SK-MEL-5 (cell line): ENCODE results near the gene LRRC8B. TPM values are rescaled to one million over a fixed set of nuclear protein-coding genes. Genes with fewer than 3 reads are reported as not detected.
"Not testable (repeated sequence)": the region's sequence is repeated elsewhere in the genome, so short reads cannot be mapped to it uniquely, and the experiment has no call there.

ENCODE experiments used
- DNase-seq: peaks from one replicate; pipeline ENCODE4 v3.0.0-alpha.2; 2016; ENCODE audit warnings: low read depth, low spot score
- in situ Hi-C: cut with HindIII; loops from 2 replicates; pipeline ENCODE4 v1.10.0; 2016; ENCODE audit warnings: low sequenced_read_pairs, high pct_unique_total_duplicates, low pct_unique_long_range_greater_than_20kb
- polyA plus RNA-seq, 2 experiments: library from polyadenylated mRNA; depleted of rRNA; stranded (reverse); fragments of >200 nt; gene quantifications; 2 replicates each; pipeline ENCODE4 v1.2.3, GENCODE V29; 2015
- total RNA-seq: library from RNA; depleted of rRNA; stranded (reverse); fragments of >200 nt; shearing (Covaris generic); gene quantifications from 2 replicates; pipeline ENCODE4 v1.2.3, GENCODE V29; 2014; rRNA removed

Gene LRRC8B
- total RNA-seq: 3.9 and 5.7 TPM in 2 replicates
- polyA plus RNA-seq (2015; cell fraction: cytosol; rRNA removed): 2.4 and 3.4 TPM in 2 replicates
- 1.3 TPM in 2 replicates for polyA plus RNA-seq (2015; cell fraction: nucleus; rRNA removed)

DNA sequence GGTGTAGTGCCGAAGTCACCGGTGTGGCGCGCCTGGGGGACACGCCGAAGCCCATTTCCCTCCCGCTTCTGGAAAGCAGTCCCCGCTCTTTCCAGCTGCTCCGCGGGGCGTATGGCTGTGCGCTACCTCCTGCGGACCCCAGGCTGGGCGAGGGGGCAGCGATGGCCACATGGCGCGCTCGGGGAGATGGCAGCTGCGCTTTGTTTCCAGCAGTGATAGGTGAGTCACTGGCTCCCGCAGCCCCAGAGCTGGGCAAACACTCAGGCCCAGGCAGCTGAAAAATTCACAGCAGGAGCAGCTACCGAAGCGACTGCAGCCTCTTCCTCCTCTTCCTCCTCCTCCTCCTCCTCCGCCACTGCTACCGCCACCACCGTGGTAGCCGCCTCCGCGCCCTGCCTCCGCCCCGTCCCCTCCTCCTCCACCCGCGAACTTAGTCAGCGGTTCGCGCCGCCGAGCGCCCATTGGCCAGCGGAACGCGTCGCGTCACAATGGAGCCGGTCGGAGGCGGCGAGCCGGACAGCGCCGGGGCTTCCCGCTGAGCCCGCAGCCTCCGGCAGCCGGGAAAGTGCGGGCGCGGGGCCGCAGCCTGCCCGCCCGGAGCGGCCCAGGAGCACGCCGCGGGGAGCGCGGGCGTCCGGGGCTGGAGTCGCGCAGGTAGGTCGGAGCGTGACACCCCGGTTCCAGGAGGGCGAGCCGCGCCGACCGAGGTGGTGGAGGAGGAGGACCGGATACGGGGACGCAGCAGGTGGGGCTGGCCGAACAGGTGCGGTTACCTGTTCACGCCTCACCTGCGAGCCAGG, at the start of gene LRRC8B:
Gene LRRC8B, plus strand, starts transcription at position 461 of the 800 bp plus-strand sequence. CDS start 57,822 bp downstream, outside the sequence.
- peak; percentile 79 for DNase-seq
- in situ Hi-C loops: no loop called here

DNA sequence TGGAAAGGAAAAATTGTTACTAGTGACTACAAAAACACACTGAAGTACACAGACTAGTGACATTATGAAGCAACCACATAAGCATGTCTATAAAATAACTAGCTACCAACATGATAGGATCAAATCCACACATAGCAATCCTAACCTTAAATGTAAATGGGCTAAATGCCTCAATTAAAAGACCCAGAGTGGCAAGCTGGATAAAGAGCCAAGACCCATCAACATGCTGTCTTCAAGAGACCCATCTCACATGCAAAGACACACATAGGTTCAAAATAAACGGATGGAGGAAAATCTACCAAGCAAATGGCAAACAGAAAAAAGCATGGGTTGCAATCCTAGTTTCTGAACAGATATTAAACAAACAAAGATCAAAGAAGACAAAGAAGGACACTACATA, 49.4 kb upstream of the LRRC8B start:
- in situ Hi-C loops: no loop called here
- DNase-seq: no peak

DNA sequence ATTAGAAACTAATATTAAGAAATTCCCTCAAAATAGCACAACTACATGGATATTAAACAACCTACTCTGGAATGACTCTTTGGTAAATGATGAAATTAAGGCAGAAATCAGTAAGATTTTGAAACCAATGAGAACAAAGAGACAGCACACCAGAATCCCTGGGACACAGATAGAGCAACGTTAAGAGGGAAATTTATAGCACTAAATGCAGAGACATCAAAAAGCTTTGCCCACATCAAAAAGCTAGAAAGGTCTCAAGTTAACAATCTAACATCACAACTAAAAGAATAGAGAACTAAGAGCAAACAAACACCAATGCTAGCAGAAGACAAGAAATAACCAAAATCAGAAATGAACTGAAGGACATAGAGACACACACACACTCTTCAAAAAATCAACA, 48.6 kb upstream of the LRRC8B start:
- no peak for DNase-seq
- in situ Hi-C loops: no loop called here

DNA sequence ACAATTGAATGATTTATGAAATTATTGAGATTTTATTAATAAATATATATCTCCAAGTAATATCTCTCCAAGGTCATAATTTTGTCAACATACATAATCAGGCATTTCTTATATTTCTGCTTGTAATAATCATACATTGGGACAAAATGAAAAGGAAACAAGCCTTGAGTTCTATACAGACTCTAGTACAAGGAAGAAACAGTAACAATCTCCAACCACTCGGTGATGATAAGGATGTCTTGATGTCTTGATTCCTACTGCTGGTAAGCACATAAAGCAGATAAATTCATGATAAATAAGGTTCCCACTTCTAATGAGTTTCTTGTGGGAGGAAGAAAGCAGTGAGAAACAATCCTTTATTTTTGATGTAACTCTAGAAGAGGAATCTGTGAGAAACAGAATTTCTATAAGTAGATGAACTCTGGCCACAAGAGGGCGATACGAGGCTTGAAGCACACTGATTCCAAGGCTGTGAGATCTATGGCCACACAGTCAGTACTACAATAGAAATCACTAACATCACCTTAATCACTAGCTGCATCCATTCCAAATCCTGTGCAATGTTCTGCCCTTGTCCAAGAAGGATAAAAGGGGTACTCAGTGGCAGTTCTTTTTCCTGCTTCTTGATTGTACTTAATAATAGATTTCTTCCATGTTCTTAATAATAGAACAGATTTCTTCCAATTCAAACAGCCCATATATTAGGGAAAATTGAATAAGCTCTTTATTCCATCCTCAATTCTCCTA, 41.4 kb upstream of the LRRC8B start:
- DNase-seq: peak; percentile 80
- in situ Hi-C loops: no loop called here

DNA sequence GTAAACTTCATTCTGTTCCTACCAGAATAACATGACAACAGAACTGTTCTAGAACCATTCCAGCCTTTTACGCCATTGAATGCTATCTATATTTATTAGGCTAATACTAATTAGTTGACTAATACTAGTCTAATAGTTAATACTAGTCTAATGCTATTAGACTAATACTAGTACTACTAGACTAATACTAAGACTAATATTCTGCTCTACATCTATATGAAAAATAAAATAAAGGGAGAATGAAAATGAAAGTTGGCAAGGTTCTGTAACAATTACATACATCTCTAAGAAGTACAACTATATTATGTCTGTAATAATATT, 40.9 kb upstream of the LRRC8B start:
- in situ Hi-C loops: no loop called here
- DNase-seq: no peak

DNA sequence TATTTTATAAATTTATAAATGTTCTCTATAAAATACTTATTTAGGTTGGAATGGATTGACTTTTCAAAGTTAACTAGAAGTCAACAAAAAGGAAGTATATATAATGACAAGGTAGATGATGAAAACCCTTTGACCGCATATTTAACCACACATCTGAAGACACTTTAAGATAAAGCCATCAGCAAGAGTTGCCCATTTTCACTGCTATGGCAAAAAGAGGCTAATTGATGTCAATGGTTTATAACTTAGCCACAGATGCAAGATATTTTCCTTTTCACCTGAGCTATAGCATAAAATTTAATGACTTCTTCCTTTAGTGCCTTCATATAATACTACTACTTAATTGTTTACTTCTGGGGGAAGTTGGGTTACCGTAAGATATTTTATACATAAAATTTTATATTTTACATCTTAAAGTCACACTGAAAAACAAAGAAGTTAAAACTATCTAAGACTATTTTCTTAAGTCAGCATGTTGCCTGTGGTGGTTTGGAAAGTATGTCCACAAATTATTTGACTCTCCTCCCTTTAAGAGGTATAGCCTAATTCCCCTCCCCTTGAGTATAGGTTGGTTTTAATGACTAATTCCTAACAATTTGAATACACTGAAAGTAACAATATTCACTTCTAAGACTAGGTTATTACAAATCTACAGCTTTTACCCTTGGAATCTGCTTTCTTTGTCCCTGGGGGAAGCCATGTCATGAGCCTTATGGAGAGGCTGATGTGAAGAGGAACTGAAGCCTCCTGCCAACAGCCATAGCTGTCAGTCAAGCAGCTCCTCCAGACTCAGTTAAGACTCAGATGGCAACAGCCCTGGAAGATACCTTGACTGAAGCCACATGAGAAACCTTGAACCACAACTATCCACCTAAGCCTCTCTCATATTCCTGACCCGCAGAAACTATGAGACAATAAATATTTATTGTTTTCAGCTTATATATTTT, 40.3 kb upstream of the LRRC8B start:
- in situ Hi-C loops: no loop called here
- no peak for DNase-seq

DNA sequence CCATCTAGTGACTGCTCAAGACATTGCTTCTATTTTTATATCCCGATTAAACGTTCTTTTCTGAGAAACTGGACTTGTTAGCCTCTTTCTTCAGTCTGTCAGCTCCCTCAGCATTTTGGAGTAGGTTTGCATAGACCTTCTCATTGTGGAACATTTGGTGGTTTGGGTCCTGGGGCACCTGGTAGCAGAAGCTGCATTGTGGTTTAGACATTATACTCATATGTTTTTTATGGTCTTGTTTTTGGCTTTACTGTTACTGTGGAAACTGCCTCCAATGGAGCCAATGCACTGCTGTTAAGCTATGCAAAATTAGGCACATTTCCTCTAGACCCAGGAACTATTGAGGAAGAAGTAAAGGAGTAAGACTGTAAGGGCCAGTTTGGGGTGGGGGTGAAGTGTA, 36.7 kb upstream of the LRRC8B start:
- in situ Hi-C loops: no loop called here
- no peak for DNase-seq

DNA sequence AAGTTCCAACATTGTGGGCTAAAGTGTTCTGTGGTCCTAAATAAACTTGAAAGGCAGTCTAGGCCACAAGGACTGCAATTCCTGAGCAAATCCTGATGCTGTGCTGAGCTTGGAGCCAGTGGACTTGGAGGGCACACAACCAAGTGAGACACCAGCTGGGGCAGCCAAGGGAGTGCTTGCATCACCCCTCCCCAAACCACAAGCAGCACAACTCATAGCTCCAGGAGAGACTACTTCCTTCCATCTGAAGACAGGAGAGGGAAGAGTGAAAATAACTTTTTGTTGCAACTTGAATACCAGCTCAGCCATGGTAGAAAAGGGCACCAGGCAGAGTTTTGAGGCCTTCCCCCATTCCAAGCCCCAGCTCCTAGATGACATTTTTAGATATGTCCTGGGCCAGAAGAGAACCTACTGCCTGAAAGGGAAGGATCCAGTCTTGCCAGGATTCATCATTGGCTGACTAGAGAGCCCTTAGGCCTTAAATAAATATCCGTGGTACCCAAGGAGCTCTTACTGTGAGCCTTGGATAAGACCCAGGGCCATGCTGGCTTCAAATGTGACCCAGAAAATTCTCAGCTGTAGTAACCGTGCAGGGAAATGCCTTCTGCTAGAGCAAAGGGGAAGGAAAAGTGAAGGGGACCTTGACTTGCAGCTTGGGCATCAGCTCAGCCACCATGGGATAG, 35.4 kb upstream of the LRRC8B start:
- DNase-seq: no peak

DNA sequence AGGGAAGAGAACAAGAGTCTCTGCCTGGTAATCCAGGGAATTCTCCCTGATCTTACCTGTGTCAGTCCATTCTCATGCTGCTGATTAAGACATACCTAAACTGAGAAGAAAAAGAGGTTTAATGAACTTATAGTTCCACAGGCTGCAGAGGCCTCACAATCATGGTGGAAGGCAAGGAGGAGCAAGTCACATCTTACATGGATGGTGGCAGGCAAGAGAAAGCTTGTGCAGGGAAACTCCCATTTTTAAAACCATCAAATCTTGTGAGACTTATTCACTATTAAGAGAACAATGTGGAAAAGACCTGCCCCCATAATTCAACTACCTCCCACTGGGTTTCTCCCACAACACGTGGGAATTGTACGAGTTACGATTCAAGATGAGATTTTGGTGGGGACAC, 34.2 kb upstream of the LRRC8B start:
- in situ Hi-C loops: no loop called here

More for the DNA sequence above, 35.4 kb upstream of the LRRC8B start:
- in situ Hi-C loops: no loop called here

DNA sequence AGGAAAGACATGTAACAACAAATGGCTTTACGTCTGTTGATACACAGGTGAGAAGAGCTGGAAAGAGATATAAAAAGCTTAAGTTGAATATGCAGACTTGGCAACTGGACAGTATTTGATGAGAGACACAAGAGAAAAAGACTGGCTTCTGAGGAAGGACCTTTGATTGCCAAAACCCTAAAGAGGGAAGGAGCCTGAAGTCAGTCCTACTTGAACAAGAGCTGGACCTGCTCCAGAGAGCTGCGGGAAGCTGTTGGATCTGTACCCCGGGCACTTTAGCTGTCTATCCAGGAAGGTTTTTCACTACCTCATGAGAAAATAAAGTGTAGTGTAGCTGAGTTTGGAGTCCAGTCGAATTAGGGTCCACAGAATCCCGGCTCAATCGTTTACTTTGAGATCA, 25.3 kb upstream of the LRRC8B start:
- DNase-seq: peak; percentile 46
- in situ Hi-C loops: no loop called here

More for the DNA sequence above, 34.2 kb upstream of the LRRC8B start:
- no peak for DNase-seq

DNA sequence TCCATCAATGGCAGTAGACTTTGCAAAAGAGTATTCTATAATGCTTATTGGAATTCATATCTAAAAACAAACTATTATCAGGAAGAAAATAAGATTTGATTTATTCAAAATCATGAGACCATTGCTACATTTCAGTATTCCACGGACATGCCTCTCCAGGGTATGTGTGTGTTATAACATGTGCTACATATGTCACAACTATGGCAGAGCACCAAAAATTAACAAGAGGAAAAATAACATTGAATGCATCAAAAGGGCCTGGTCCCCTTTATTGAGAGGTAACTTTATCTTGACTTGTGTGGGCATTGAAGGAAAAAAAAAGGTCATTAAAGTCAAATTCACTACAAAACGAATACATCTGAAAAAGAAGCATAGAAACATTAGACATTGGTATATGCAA, 22.6 kb upstream of the LRRC8B start:
- no peak for DNase-seq
- in situ Hi-C loops: no loop called here

DNA sequence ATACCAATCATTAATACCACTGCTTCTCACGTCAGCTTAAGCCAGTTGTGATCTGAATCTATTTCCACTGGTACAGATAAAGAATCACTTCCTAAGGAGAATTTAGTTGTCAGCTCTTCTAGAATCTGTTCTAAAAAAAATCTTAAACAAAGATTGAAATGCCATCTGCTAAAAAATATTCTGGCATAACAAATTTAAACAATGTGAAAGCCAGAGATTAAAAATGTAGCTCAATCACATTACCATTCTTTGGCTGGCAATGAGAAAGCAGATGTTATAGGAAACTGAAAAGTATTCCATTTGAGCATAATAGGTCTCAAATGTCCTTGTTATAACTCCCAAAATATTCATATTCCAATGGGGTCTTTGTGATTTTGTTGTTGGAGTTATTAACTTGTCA, 21.7 kb upstream of the LRRC8B start:
- DNase-seq: no peak
- in situ Hi-C loops: no loop called here

DNA sequence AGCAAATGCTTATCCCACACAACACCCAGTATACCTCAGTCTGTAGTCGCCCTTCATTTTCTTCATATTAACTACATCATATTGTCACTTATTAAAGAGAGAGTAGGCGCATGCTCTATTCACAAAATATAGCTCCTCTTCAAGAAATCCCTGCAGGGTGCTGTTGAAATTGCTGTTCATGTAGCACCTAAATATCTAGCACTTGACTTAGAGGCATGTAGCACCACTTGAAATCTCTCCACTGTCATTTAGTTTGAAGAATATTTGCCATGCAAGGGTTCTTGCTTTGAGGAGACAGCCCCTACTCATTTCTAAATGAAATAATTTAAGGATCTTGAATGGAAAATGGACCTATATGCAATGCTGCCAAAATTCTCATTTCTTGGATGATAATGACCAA, 20.9 kb upstream of the LRRC8B start:
- no peak for DNase-seq
- in situ Hi-C loops: no loop called here

DNA sequence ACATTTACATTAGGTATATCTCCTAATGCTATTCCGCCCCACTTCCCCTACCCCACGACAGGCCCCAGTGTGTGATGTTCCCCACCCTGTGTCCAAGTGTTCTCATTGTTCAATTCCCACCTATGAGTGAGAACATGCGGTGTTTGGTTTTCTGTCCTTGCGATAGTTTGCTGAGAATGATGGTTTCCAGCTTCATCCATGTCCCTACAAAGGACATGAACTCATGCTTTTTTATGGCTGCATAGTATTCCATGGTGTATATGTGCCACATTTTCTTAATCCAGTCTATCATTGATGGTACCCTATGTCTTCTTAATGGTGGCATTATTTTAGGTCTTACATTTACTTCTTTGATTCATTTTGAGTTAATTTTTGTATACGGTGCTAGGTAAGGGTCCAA, 14.6 kb upstream of the LRRC8B start:
- DNase-seq, in situ Hi-C loops: not testable (repeated sequence)

DNA sequence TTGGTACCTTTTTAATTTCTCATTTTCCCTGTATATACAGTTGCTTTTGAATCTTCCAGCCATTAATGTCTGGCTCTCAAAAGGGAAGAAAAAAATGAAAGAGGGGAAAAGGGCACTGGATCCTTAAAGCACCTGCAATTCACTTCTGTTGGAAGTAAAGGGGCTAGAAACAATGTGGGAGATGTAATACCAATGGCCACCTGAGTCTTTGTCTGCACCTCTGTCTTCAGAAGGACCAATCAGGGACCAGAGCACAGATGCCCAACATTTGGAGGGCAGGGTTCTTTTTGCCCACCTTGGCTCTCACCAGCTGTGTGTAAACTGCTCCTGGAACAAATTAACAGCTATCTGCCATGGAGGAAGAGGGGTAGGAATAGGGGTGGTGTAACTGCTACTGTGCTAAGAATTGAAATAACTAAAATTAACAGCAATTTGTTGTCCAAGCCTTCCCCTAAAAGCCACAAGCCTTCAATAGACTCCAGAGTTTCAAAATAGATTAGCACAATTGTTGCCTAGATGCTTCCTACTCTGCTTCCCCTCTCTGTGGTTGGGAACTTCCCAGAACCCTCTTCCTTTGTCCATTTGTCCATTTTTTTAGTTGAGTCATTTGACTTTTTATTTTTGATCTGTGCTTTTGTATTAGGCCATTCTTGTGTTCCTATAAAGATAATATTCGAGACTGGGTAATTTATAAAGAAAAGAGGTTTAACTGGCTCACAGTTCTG, 11.5 kb upstream of the LRRC8B start:
- in situ Hi-C loops: no loop called here
- DNase-seq: no peak

DNA sequence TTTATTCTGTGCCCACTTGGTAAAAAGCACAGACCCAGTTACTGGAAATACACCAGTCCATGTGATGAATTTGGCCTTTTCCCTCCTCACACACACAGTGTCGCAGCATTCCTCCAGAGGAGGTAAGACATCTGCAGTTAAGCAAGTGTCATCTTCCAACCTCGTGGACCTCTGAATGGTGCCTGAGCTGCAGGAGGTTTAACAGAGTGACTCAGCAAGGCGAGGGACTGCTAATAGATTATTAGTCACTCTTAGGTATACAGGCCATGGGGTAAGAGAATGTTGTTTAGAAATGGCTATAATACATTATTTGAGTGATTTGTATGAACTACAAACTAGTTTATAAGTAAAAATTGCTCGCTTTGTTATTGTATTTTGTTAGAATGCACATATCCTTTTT, 8.6 kb upstream of the LRRC8B start:
- in situ Hi-C loops: no loop called here
- no peak for DNase-seq

DNA sequence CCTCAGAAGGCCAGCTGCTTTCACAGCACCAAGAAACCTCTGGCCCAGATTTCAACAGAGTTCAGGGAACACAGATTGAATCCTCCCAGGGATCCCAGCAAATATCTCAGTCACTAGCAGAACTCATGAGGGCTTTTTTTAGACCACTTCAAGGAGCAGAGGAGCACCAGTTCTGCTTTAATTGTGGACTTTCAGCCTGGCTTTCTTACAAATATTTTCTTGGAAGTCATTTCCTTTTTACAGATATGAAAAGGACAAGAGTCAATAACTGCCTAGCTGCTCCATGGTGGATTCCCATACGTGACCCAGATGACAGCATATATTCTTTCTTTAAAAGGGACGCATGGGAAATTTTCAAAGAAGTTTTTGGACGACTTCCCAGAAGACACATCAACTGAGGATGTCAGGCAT, 6.4 kb upstream of the LRRC8B start:
- no peak for DNase-seq
- in situ Hi-C loops: no loop called here
